Measurements from ENCODE around the gene TYSND1.
"Not testable (repeated sequence)": the region's sequence is repeated elsewhere in the genome, so short reads cannot be mapped to it uniquely, and the experiment has no call there.

The TYSND1 gene

GRCh38 chr10:70109064-70109729 is 37.3 kb downstream of the TYSND1 start:
- no peak for DNase-seq (ENCODE audit: low read depth)

GRCh38 chr10:70106958-70107791 is 39.3 kb downstream of the TYSND1 start:
- no peak for DNase-seq (ENCODE audit: low read depth)

DNA sequence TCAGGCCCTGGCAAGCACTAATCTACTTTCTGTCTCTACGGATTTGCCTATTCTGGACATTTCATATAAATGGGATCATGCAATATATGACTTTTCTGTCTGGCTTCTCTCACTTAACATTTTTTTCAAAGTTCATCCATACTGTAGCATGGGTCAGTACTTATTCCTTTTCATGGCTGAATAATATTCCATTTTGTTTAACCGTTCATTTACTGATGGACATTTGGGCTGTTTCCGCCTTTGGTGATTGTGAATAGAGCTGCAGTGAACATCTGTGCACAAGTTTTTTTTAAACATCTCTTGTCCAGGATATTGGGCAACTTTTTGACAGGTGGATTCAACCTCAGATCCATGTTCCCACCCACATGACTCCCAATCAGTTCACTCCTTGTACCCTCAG is 44.8 kb downstream of the TYSND1 start:
- DNase-seq (ENCODE audit: low read depth) = no peak

- not testable (repeated sequence) for DNase-seq (ENCODE audit: low read depth)
Observed at GRCh38 chr10:70101068-70101562, 45.4 kb downstream of the TYSND1 start.

DNA sequence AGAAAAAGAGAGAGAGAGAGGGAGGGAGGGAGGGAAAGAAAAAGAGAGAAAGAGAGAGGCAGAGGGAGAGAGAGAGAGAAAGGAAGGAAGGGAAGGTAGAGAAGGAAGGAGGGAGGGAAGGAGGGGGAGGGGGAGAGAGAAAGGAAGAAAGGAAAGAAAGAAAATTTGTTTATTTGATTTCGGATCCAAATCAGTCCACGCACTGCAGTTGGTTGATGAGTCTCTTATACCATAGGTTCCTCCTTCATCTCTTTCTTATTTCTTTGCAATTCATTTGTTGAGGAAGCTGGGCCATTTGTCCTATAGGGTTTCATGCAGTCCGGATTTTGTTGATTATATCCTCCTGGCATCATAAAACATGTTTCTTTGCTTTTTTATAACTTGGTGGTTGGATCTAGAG is 48.2 kb downstream of the TYSND1 start:
- DNase-seq (ENCODE audit: low read depth) = no peak

DNA sequence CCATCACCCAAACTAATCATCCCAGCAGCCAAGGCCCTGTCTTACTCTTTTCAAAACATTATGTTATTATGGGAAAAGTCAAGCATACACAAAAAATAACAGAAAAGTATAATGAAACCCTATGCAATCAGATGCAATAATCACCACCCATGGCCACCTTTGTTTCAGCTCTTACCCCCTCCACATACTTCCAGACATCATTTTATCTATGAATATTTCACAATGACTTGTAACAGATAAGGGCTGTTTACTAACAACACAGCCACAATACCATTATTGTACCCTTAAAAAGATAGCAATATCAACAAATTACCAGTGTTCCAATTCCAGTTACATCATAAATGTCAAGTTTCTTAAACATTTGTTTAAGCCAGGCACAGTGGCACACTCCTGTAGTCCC is 49.0 kb downstream of the TYSND1 start:
- no peak for DNase-seq (ENCODE audit: low read depth)

DNA sequence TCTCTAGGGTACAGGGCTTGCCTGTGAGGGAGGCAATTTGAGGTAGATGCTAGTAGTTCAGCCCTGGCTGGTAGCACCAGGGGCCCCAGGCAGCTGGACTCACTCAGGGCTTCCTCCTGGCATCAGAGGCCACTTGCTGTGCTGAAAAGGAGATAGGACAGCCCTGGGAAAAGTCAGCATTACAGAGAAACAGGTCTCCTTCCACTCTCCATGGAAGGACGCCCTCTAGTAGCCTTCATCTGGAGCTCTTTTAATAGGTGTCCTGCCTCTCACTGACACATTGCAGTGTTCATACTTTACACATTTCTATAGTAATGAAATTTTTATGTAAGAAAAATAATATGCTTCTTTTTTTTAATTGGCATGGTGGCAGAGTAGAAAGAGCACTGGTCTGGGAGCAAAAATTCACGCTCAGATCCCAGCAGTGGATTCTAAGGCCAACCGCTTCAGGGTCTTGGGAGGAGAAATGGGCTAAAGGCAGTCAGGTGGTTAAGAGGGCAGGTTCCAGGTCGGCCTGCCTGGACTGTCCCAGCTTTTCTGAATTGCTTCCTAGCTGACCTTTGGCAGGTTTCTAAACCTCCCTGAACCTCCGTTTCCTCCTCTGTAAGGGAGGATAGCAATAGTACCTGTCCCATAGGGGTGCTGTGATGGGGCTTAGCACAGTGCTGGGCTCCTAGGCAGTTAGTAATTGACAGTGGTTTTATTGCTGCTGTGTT is 49.6 kb downstream of the TYSND1 start:
- DNase-seq (ENCODE audit: low read depth) = no peak

- DNase-seq (ENCODE audit: low read depth) = no peak
Observed at GRCh38 chr10:70096016-70096704, 50.3 kb downstream of the TYSND1 start.

- no peak for DNase-seq (ENCODE audit: low read depth)
Observed at GRCh38 chr10:70094250-70094649, 52.2 kb downstream of the TYSND1 start.

DNA sequence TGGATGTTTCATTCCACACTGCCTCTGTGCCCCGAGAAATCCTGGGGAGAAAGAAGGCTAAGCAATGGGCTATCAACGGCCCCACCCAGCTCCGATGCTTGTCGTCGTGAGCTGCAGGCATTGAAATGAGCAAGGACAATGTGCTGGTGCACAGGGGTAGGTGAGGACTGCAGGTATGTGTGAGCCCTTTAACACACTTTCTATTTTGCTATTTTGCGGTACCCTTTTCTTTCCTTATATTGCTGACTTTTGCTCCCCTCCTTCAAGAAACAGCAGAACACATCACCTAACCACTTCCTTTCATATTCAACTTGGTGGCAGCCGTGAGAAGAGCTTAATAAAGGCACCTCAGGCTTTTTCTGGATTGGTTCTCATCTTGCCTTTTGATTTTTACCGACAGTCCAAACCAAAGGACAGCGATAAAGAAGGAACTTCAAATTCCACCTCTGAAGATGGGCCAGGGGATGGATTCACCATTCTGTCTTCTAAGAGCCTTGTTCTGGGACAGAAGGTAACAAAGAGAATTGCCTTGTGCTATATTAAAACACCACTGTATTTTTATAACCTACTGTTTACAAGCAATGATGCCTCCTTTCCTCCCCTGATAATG is 53.1 kb downstream of the TYSND1 start:
- DNase-seq (ENCODE audit: low read depth) = no peak

DNA sequence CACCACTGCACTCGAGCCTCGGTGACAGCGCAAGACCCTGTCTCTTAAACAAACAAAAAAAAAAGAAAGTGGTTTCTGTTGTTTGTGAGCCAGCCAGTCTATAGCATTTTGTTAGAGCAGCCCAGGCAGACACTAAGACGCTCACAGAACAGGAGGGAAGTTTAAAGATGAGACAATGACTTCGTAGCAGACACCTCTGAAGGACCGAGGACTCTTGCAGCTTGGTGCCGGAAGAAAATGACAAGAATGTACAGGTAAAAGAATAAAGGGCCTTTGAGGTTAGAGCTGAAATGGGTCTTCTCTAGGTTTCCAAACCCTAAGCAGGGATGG is 54.1 kb downstream of the TYSND1 start:
- no peak for DNase-seq (ENCODE audit: low read depth)

DNA sequence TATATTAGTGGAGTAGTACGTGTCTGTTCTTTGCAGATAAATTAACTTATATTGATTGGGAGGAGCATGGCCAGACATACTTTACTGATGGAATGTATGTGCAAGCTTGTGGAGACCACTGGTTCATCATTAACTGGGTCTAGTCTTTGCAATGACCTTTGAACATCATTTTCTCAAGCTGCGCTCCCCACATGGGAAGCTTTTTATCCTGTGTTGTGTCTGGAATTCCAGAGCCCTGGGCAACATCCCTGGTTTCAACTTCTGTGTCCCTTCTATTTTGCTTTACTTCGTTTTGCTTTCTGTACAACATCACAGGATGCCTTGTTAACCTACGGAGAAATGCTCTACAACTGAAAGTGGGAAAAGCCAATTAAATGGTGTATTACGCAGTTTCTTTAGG is 55.5 kb downstream of the TYSND1 start:
- DNase-seq (ENCODE audit: low read depth) = no peak

DNA sequence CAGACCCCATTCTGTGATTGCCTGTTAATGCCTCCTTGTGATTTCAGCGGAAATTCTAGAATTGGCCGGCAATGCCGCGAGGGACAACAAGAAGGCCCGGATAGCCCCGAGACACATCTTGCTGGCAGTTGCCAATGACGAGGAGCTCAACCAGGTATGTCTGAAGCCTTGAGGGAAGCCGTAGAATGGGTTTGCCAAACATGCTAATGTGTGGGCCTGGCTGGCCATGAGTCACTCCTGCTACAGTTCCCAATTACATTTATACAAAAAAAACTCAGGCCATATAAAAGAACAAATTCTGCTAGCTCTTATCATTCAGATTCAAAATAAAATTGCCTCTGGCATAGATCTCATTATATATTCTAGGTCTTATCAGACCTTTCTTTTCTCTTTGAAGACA is 56.5 kb downstream of the TYSND1 start:
- DNase-seq (ENCODE audit: low read depth) = no peak

DNA sequence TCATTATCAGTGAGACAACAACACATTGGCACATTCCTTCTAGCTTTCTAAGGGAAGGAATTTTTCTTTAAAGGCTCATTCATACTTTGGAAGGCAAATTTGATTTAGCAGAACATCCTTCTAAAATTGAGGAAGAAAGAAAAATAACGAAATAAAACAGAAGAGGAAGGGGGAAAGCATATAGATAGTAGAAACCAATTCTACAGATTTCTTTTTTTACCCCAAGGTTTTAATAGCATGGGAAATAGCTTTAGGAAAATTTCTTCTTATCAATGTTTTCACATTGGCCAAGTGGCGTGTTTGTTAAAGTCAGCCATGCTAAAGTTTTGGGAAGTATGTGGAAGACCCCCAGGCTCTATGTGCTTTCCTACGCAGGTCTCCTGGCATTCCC is 58.2 kb downstream of the TYSND1 start:
- no peak for DNase-seq (ENCODE audit: low read depth)

All from stimulated activated CD8-positive, alpha-beta memory T cell treated with anti-CD3 and anti-CD28 coated beads, Interleukin-12 subunit alpha, Interleukin-12 subunit beta, amount 100 ng/mL, for 1 hour (primary cell).